ENCODE data around the gene AFF3. TPM values are rescaled to one million over a fixed set of nuclear protein-coding genes. Genes with fewer than 3 reads are reported as not detected.

AFF3 gene
- total RNA-seq, 1 experiment from 2014 or later: 0.22 TPM

DNA sequence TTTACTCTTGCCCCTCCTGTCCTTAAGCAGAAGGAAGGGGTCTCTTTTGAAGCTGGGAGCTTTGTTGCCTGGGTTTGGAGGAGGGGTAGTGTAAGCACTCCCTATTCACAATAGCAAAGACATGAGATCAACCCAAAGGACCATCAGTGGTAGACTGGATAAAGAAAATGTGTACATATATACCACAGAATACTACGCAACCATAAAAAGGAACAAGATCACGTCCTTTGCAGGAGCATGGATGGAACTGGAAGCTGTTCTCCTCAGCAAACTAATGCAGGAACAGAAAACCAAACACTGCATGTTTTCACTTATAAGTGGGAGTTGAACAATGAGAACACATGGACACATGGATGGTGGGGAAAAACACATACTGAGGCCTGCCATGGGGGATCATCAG lies 371.5 kb downstream of the AFF3 start:
- no peak overlapping the region for H4K8ac ChIP-seq (replicated peaks; ENCODE audit: insufficient read length, low read depth, low read length)
- no peak overlapping the region for H2BK120ac ChIP-seq (ENCODE audit: low read depth, low read length, poor library complexity, severe bottlenecking)
- H3K56ac ChIP-seq (ENCODE audit: insufficient read length, low read depth, low read length): no peak overlapping the region
- peaks cover 6 to 8% of the 10 kb centered on the region in 2 experiments; a peak in 3 of 5 replicates for H3K9me3 Mint-ChIP-seq
- H3K27me3 ChIP-seq (ENCODE audit: insufficient read depth, low read length): no peaks in the 10 kb centered on the region
- no CpG with 5 or more reads among the region's 2 CpGs for WGBS (ENCODE audit: extremely low coverage, insufficient read length, low lambda C conversion rate)
- no peak overlapping the region for H4K91ac ChIP-seq (ENCODE audit: insufficient read length, low read depth, low read length)
- H2AFZ ChIP-seq (ENCODE audit: low read length): no peak overlapping the region
- no peak overlapping the region for H2BK12ac ChIP-seq (ENCODE audit: insufficient read length, low read depth, low read length)
- H3K36me3 Mint-ChIP-seq (ENCODE audit: insufficient read depth in 1 of 3, low read depth in 3 of 3): no peaks in the 10 kb centered on the region; a peak in 2 of 7 replicates
- H3K27ac ChIP-seq (ENCODE audit: insufficient read length, low read depth, low read length): no peak overlapping the region
- no peak overlapping the region for H3K23ac ChIP-seq (ENCODE audit: insufficient read length, low read depth, low read length)
- no peak overlapping the region for H3K18ac ChIP-seq (ENCODE audit: insufficient read length, low read depth, low read length)
- H3T11ph ChIP-seq (ENCODE audit: low read length): no peak overlapping the region
- H3K27ac Mint-ChIP-seq: no peak overlapping the region
- H2BK5ac ChIP-seq (ENCODE audit: insufficient read length, low read length): no peak overlapping the region
- no peaks in the 10 kb centered on the region for H3K23me2 ChIP-seq (ENCODE audit: insufficient read length, low read depth, low read length, poor library complexity, severe bottlenecking)
- H4K20me1 ChIP-seq (ENCODE audit: control insufficient read depth, insufficient read depth, insufficient read length): no peaks in the 10 kb centered on the region
- H3K4me1 ChIP-seq (ENCODE audit: insufficient read depth, low read length): no peaks in the 10 kb centered on the region
- H3K14ac ChIP-seq (ENCODE audit: insufficient read depth, low read length): no peak overlapping the region
- TF ChIP-seq, protein P1, sequence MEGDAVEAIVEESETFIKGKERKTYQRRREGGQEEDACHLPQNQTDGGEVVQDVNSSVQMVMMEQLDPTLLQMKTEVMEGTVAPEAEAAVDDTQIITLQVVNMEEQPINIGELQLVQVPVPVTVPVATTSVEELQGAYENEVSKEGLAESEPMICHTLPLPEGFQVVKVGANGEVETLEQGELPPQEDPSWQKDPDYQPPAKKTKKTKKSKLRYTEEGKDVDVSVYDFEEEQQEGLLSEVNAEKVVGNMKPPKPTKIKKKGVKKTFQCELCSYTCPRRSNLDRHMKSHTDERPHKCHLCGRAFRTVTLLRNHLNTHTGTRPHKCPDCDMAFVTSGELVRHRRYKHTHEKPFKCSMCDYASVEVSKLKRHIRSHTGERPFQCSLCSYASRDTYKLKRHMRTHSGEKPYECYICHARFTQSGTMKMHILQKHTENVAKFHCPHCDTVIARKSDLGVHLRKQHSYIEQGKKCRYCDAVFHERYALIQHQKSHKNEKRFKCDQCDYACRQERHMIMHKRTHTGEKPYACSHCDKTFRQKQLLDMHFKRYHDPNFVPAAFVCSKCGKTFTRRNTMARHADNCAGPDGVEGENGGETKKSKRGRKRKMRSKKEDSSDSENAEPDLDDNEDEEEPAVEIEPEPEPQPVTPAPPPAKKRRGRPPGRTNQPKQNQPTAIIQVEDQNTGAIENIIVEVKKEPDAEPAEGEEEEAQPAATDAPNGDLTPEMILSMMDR (conservative IDR thresholded peaks at IDR 0.05): no peak
- no peak overlapping the region for H3K4me3 Mint-ChIP-seq
- H4K5ac ChIP-seq (ENCODE audit: insufficient read length, low read depth, low read length): no peak overlapping the region
- H3K79me2 ChIP-seq (ENCODE audit: insufficient read depth, low read length): no peaks in the 10 kb centered on the region
- no peak overlapping the region for H3K4me2 ChIP-seq (ENCODE audit: insufficient read depth, insufficient read length, low read length)
- no peak for DNase-seq
- no peaks in the 10 kb centered on the region for H3K9me3 ChIP-seq (ENCODE audit: control insufficient read depth, low read depth, low read length)
- H3K4ac ChIP-seq (ENCODE audit: low read depth, low read length): no peak overlapping the region
- no peak overlapping the region for H2BK20ac ChIP-seq (ENCODE audit: low read depth, low read length, poor library complexity, severe bottlenecking)
- H3K9ac ChIP-seq (ENCODE audit: extremely low read depth, insufficient read length, low read length): no peak overlapping the region
- H3K4me1 Mint-ChIP-seq: peaks cover 0 to under 1% of the 10 kb centered on the region in 2 experiments; a peak in 1 of 4 replicates
- H3K79me1 ChIP-seq (ENCODE audit: insufficient read depth, low read depth, low read length, poor library complexity, severe bottlenecking): no peaks in the 10 kb centered on the region
- H2BK15ac ChIP-seq (ENCODE audit: low read depth, low read length): no peak overlapping the region
- H2AK5ac ChIP-seq (ENCODE audit: insufficient read length, low read length): no peak overlapping the region
- peaks cover 3% of the 10 kb centered on the region for H3K27me3 Mint-ChIP-seq (ENCODE audit: low read depth)
